HEK293 (cell line): ENCODE results near the gene CD81.
"Not testable (repeated sequence)": the region's sequence is repeated elsewhere in the genome, so short reads cannot be mapped to it uniquely, and the experiment has no call there.

Experiments used
- CTCF ChIA-PET: fragments of 350-600 bp; formaldehyde crosslinking; extraction: SDS; loops from one replicate; lab custom pipeline; 2021; ENCODE audit warnings: antibody characterized with exemption; lab: Yijun Ruan, JAX
- POLR2A ChIA-PET: fragments of 300-600 bp; formaldehyde crosslinking; extraction: SDS; loops from one replicate; lab custom pipeline; 2020; ENCODE audit warnings: antibody characterized with exemption, inconsistent platforms; lab: Yijun Ruan, JAX
- H3K27ac ChIP-seq: fragments of 200-500 bp; sonication (Bioruptor generic); 2 replicates; pipeline ENCODE4 v1.5.1; 2014; ENCODE audit warnings: low read depth, low read length, control low read depth, inconsistent platforms; ENCODE audit errors: extremely low read depth
- H3K36me3 ChIP-seq, 2 experiments: fragments of 200-500 bp in 1 of 2; sonication (Bioruptor generic) in 1 of 2; 1 replicate in 1 of 2; 2 replicates in 1 of 2; pipeline ENCODE4 v1.5.1; 2014 to 2017; ENCODE audit warnings: inconsistent platforms in 2 of 2, low read length in 2 of 2; ENCODE audit not compliant: control insufficient read depth in 2 of 2, insufficient read depth in 1 of 2
- H3K4me1 ChIP-seq: fragments of 200-500 bp; sonication (Bioruptor generic); 2 replicates; pipeline ENCODE4 v1.5.1; 2014; ENCODE audit warnings: mild to moderate bottlenecking, low read length, inconsistent platforms; ENCODE audit not compliant: control insufficient read depth, insufficient read depth
- H3K4me3 ChIP-seq: 2 replicates; pipeline ENCODE4 v1.5.1; 2011; ENCODE audit warnings: low read depth, mild to moderate bottlenecking, control low read depth, low read length, moderate library complexity
- H3K9me3 ChIP-seq: fragments of 200-500 bp; sonication (Bioruptor generic); 2 replicates; pipeline ENCODE4 v1.5.1; 2014; ENCODE audit warnings: low read depth, low read length, inconsistent platforms; ENCODE audit not compliant: control insufficient read depth, insufficient read depth
- KLF16 ChIP-seq: fragments of 450-650 bp; formaldehyde crosslinking; IDR thresholded peaks from 2 replicates; pipeline ENCODE4 v1.5.1; 2017; ENCODE audit warnings: missing biosample characterization, missing genetic modification characterization
- MZF1 ChIP-seq: fragments of 450-650 bp; formaldehyde crosslinking; IDR thresholded peaks from 2 replicates; pipeline ENCODE4 v1.5.1; 2017; ENCODE audit warnings: missing biosample characterization, missing genetic modification characterization, borderline replicate concordance
- OSR2 ChIP-seq: fragments of 450-650 bp; formaldehyde crosslinking; IDR thresholded peaks from 2 replicates; pipeline ENCODE4 v1.5.1; 2016; ENCODE audit warnings: missing biosample characterization, missing genetic modification characterization
- OVOL3 ChIP-seq: fragments of 450-650 bp; formaldehyde crosslinking; IDR thresholded peaks from 2 replicates; pipeline ENCODE4 v1.5.1; 2016; ENCODE audit warnings: missing biosample characterization, missing genetic modification characterization
- SALL2 ChIP-seq: fragments of 450-650 bp; formaldehyde crosslinking; IDR thresholded peaks from 2 replicates; pipeline ENCODE4 v1.5.0; 2017; ENCODE audit warnings: missing biosample characterization, mild to moderate bottlenecking, missing genetic modification characterization, borderline replicate concordance
- SCRT1 ChIP-seq: fragments of 450-650 bp; formaldehyde crosslinking; IDR thresholded peaks from 2 replicates; pipeline ENCODE4 v1.5.1; 2016; ENCODE audit warnings: missing biosample characterization, missing genetic modification characterization, borderline replicate concordance
- SP3 ChIP-seq: fragments of 450-650 bp; formaldehyde crosslinking; IDR thresholded peaks from 2 replicates; pipeline ENCODE4 v1.5.1; 2016; ENCODE audit warnings: missing biosample characterization, missing genetic modification characterization
- ZBTB44 ChIP-seq: fragments of 450-650 bp; IDR thresholded peaks from 2 replicates; pipeline ENCODE4 v1.5.1; 2018; ENCODE audit warnings: missing biosample characterization, mild to moderate bottlenecking, missing genetic modification characterization
- ZNF133 ChIP-seq: fragments of 450-650 bp; formaldehyde crosslinking; IDR thresholded peaks from 2 replicates; pipeline ENCODE4 v1.5.1; 2016; ENCODE audit warnings: missing biosample characterization, missing genetic modification characterization
- ZNF18 ChIP-seq: fragments of 450-650 bp; formaldehyde crosslinking; IDR thresholded peaks from 2 replicates; pipeline ENCODE4 v1.5.1; 2016; ENCODE audit warnings: missing biosample characterization, missing genetic modification characterization
- ZNF248 ChIP-seq: fragments of 450-650 bp; formaldehyde crosslinking; IDR thresholded peaks from 2 replicates; pipeline ENCODE4 v1.5.1; 2017; ENCODE audit warnings: missing biosample characterization, missing genetic modification characterization
- ZNF350 ChIP-seq: fragments of 450-650 bp; formaldehyde crosslinking; IDR thresholded peaks from 2 replicates; pipeline ENCODE4 v1.5.0; 2017; ENCODE audit warnings: missing biosample characterization, mild to moderate bottlenecking, missing genetic modification characterization
- ZNF416 ChIP-seq: fragments of 450-650 bp; formaldehyde crosslinking; IDR thresholded peaks from 2 replicates; pipeline ENCODE4 v1.5.1; 2016; ENCODE audit warnings: missing biosample characterization, missing genetic modification characterization
- ZNF48 ChIP-seq: fragments of 450-650 bp; formaldehyde crosslinking; IDR thresholded peaks from 2 replicates; pipeline ENCODE4 v1.5.1; 2016; ENCODE audit warnings: missing biosample characterization, missing genetic modification characterization
- ZNF555 ChIP-seq: fragments of 450-650 bp; formaldehyde crosslinking; conservative IDR thresholded peaks from 2 replicates; pipeline ENCODE4 v1.5.1; 2017; ENCODE audit warnings: missing biosample characterization, mild to moderate bottlenecking, missing genetic modification characterization, inconsistent platforms
- ZNF600 ChIP-seq: fragments of 450-650 bp; formaldehyde crosslinking; IDR thresholded peaks from 2 replicates; pipeline ENCODE4 v1.5.1; 2016; ENCODE audit warnings: missing biosample characterization, missing genetic modification characterization
- ZNF639 ChIP-seq: fragments of 450-650 bp; formaldehyde crosslinking; IDR thresholded peaks from 2 replicates; pipeline ENCODE4 v1.5.1; 2016; ENCODE audit warnings: missing biosample characterization, missing genetic modification characterization
- ZNF677 ChIP-seq: fragments of 450-650 bp; IDR thresholded peaks from 2 replicates; pipeline ENCODE4 v1.5.0; 2018; ENCODE audit warnings: missing biosample characterization, mild to moderate bottlenecking, missing genetic modification characterization, moderate library complexity
- ZNF692 ChIP-seq: fragments of 450-650 bp; formaldehyde crosslinking; IDR thresholded peaks from 2 replicates; pipeline ENCODE4 v1.5.1; 2016; ENCODE audit warnings: missing biosample characterization, missing genetic modification characterization
- ZNF785 ChIP-seq: fragments of 450-650 bp; formaldehyde crosslinking; IDR thresholded peaks from 2 replicates; pipeline ENCODE4 v1.5.1; 2016; ENCODE audit warnings: missing biosample characterization, missing genetic modification characterization
- ZNF791 ChIP-seq: fragments of 450-650 bp; formaldehyde crosslinking; IDR thresholded peaks from 2 replicates; pipeline ENCODE4 v1.5.1; 2016; ENCODE audit warnings: missing biosample characterization, missing genetic modification characterization
- ZNF830 ChIP-seq: fragments of 450-650 bp; IDR thresholded peaks from 2 replicates; pipeline ENCODE4 v1.5.0; 2018; ENCODE audit warnings: missing biosample characterization, missing genetic modification characterization, low read depth, mild to moderate bottlenecking, moderate library complexity
- ZSCAN30 ChIP-seq: fragments of 450-650 bp; IDR thresholded peaks from 2 replicates; pipeline ENCODE4 v1.5.1; 2018; ENCODE audit warnings: missing biosample characterization, mild to moderate bottlenecking, missing genetic modification characterization, moderate library complexity

CD81 gene

GRCh38 chr11:2363130-2363529 is 14.0 kb upstream of the CD81 start (continued):
- TF ChIP-seq ZNF416 = no peak
- TF ChIP-seq ZNF133 (tag by site-specific recombination) = no peak
- TF ChIP-seq OVOL3 (tag by site-specific recombination) = no peak
- no peak for TF ChIP-seq ZNF555 (tag by site-specific recombination)
- TF ChIP-seq ZNF639 = no peak
- no peak for TF ChIP-seq MZF1 (tag by site-specific recombination)
- TF ChIP-seq KLF16 = no peak
- TF ChIP-seq OSR2 (tag by site-specific recombination) = no peak
- no peak for TF ChIP-seq ZNF791
- TF ChIP-seq ZBTB44 = no peak
- TF ChIP-seq, all 188 proteins: peak for 0

GRCh38 chr11:2363577-2364370 is 13.3 kb upstream of the CD81 start:
- H3K4me1 ChIP-seq = no peaks in the 10 kb centered on the region
- no peak for TF ChIP-seq ZNF248 (tag by site-specific recombination)
- TF ChIP-seq SCRT1 = no peak
- no peak for TF ChIP-seq ZNF677 (tag by site-specific recombination)
- POLR2A ChIA-PET = interaction anchor here (3.1 kb wide), 1 partner anchor 14 kb away, joined by 16 read pairs; the partner anchor contains the start of gene CD81
- no peak overlapping the region for H3K4me3 ChIP-seq
- no peak overlapping the region for H3K27ac ChIP-seq
- H3K9me3 ChIP-seq = no peaks in the 10 kb centered on the region
- H3K36me3 ChIP-seq = no peaks in the 10 kb centered on the region
- CTCF ChIA-PET = interaction anchor here (0.6 kb wide), 1 partner anchor 65 kb away, joined by 3 read pairs; no protein-coding TSS in a partner anchor

GRCh38 chr11:2364386-2364785 is 12.7 kb upstream of the CD81 start:
- not testable (repeated sequence) for H3K4me1 ChIP-seq, H3K27ac ChIP-seq, H3K4me3 ChIP-seq, H3K36me3 ChIP-seq, H3K9me3 ChIP-seq
- POLR2A ChIA-PET = interaction anchor here (3.1 kb wide), 1 partner anchor 13 kb away, joined by 16 read pairs; the partner anchor contains the start of gene CD81
- CTCF ChIA-PET = interaction anchor here (0.6 kb wide), 1 partner anchor 65 kb away, joined by 3 read pairs; no protein-coding TSS in a partner anchor

GRCh38 chr11:2365571-2366210 is 11.4 kb upstream of the CD81 start:
- Histone ChIP-seq H3K4me3 (no peak overlapping the region), H3K36me3 (no peaks in the 10 kb centered on the region), H3K4me1 (no peaks in the 10 kb centered on the region), H3K27ac (no peak overlapping the region), H3K9me3 (no peaks in the 10 kb centered on the region)
- CTCF ChIA-PET = no interaction called here
- POLR2A ChIA-PET = no interaction called here
- TF ChIP-seq ZNF18 = no peak
- no peak for TF ChIP-seq ZNF692 (tag by site-specific recombination)
- TF ChIP-seq ZNF48 = no peak
- TF ChIP-seq SP3 (tag by site-specific recombination) = no peak
- no peak for TF ChIP-seq ZNF830
- no peak for TF ChIP-seq ZNF600 (tag by site-specific recombination)
- TF ChIP-seq ZNF785 (tag by site-specific recombination) = no peak
- no peak for TF ChIP-seq ZSCAN30 (tag by site-specific recombination)
- TF ChIP-seq ZNF350 (tag by site-specific recombination) = no peak
- TF ChIP-seq SALL2 (tag by site-specific recombination) = no peak
